Measurements from ENCODE around the gene OSBPL8. TPM values are rescaled to one million over a fixed set of nuclear protein-coding genes. Genes with fewer than 3 reads are reported as not detected.
"Not testable (repeated sequence)": the region's sequence is repeated elsewhere in the genome, so short reads cannot be mapped to it uniquely, and the experiment has no call there.

OSBPL8 gene
- total and polyA plus RNA-seq, 2 experiments from 2014 or later = 78.0 to 124 TPM

DNA sequence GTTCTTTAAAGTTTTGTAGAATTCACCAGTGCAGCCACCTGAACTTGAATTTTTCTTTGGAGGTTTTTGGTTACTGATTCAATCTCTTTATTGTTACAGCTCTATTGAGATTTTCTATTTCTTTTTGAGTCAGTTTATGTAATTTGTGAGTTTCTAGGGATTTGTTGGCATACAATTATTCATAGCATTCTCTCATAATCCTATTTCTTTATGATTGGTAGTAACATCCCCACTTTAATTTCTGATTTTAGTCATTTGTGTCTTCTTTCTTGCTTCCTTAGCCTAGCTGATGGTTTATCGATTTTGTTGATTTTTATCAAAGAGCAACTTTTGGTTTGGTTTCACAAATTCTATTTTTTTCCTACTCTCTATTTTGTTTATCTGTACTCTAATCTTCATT lies 193.4 kb downstream of the OSBPL8 start:
- peaks cover 4% of the 10 kb centered on the region for H3K27me3 Mint-ChIP-seq (ENCODE audit: insufficient read depth, low read depth, poor library complexity)
- Histone ChIP-seq H3K36me3 (ENCODE audit: insufficient read depth) (peaks cover 16% of the 10 kb centered on the region; the same call in 1 of the 2 replicates), H3F3A (replicated peaks; ENCODE audit: low read depth) (no peaks in the 10 kb centered on the region), H3K79me2 (replicated peaks; ENCODE audit: insufficient read depth) (0 out of 2 replicates have a peak, but pooled peaks cover 3% of the 10 kb centered on the region), H2AFZ (no peak overlapping the region), H3K27me3 (ENCODE audit: insufficient read depth) (no peaks in the 10 kb centered on the region), H3K9me2 (ENCODE audit: insufficient read depth) (no peaks in the 10 kb centered on the region; the same call in 1 of the 2 replicates), H3K4me2 (no peak overlapping the region), H3K4me1 (ENCODE audit: insufficient read depth) (no peaks in the 10 kb centered on the region), H3K27ac (ENCODE audit: low read depth) (no peak overlapping the region), H4K20me1 (replicated peaks; ENCODE audit: insufficient read depth) (no peaks in the 10 kb centered on the region), H3K4me3 (no peak overlapping the region)
- peaks cover 40% of the 10 kb centered on the region for H3K36me3 Mint-ChIP-seq (ENCODE audit: low read depth)
- TF ChIP-seq, protein P1, sequence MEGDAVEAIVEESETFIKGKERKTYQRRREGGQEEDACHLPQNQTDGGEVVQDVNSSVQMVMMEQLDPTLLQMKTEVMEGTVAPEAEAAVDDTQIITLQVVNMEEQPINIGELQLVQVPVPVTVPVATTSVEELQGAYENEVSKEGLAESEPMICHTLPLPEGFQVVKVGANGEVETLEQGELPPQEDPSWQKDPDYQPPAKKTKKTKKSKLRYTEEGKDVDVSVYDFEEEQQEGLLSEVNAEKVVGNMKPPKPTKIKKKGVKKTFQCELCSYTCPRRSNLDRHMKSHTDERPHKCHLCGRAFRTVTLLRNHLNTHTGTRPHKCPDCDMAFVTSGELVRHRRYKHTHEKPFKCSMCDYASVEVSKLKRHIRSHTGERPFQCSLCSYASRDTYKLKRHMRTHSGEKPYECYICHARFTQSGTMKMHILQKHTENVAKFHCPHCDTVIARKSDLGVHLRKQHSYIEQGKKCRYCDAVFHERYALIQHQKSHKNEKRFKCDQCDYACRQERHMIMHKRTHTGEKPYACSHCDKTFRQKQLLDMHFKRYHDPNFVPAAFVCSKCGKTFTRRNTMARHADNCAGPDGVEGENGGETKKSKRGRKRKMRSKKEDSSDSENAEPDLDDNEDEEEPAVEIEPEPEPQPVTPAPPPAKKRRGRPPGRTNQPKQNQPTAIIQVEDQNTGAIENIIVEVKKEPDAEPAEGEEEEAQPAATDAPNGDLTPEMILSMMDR (conservative IDR thresholded peaks at IDR 0.05; ENCODE audit: low read depth in 2 of 2) = no peak
- no peak for TF ChIP-seq EZH2 (IDR thresholded peaks at IDR 0.05; ENCODE audit: low read depth, unreplicated experiment)
- ATAC-seq (no peak), DNase-seq (ENCODE audit: low spot score) (no peak)
- no peak overlapping the region for H3K27ac Mint-ChIP-seq
- peaks cover 3% of the 10 kb centered on the region; the same call in 1 of the 3 replicates for H3K9me3 Mint-ChIP-seq
- no peak overlapping the region for H3K4me3 Mint-ChIP-seq
- H3K4me1 Mint-ChIP-seq = no peaks in the 10 kb centered on the region

DNA sequence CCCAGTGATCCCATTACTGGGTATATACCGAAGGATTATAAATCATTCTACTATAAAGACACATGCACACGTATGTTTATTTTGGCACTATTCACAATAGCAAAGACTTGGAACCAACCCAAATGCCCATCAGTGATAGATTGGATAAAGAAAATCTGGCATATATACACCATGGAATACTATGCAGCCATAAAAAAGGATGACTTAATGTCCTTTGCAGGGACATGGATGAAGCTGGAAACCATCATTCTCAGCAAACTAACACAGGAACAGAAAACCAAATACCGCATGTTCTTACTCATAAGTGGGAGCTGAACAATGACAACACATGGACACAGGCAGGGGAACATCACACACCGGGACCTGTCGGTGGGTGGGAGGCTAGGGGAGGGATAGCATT lies 195.4 kb downstream of the OSBPL8 start:
- not testable (repeated sequence) for H3K27me3 Mint-ChIP-seq (ENCODE audit: insufficient read depth, low read depth, poor library complexity); H3K4me3 Mint-ChIP-seq; ATAC-seq; H4K20me1 ChIP-seq (replicated peaks; ENCODE audit: insufficient read depth); H3K27ac Mint-ChIP-seq; H3K9me2 ChIP-seq (ENCODE audit: insufficient read depth); H3K4me1 ChIP-seq (ENCODE audit: insufficient read depth); H2AFZ ChIP-seq; H3K9me3 Mint-ChIP-seq; H3K27me3 ChIP-seq (ENCODE audit: insufficient read depth); DNase-seq (ENCODE audit: low spot score); H3K79me2 ChIP-seq (replicated peaks; ENCODE audit: insufficient read depth); H3K4me1 Mint-ChIP-seq; H3F3A ChIP-seq (replicated peaks; ENCODE audit: low read depth); H3K27ac ChIP-seq (ENCODE audit: low read depth); H3K4me2 ChIP-seq; H3K4me3 ChIP-seq
- peaks cover 10% of the 10 kb centered on the region; the same call in 1 of the 2 replicates for H3K36me3 ChIP-seq (ENCODE audit: insufficient read depth)
- peaks cover 40% of the 10 kb centered on the region for H3K36me3 Mint-ChIP-seq (ENCODE audit: low read depth)

DNA sequence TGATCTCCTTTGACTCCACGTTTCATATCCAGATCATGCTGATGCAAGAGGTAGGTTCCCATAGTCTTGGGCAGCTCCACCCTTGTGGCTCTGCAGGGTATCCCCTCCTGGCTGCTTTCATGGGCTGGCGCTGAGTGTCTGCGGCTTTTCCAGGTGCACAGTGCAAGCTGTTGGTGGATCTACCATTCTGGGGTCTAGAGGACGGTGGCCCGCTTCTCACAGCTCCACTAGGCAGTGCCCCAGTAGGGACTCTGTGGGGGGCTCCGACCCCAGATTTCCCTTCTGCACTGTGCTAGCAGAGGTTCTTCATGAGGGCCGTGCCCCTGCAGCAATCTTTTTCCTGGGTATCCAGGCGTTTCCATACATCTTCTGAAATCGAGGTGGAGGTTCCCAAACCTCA lies 199.3 kb downstream of the OSBPL8 start:
- no peaks in the 10 kb centered on the region; the same call in 1 of the 2 replicates for H3K9me2 ChIP-seq (ENCODE audit: insufficient read depth)
- no peak overlapping the region for H3K27ac Mint-ChIP-seq
- H3F3A ChIP-seq (replicated peaks; ENCODE audit: low read depth) = no peaks in the 10 kb centered on the region
- no peaks in the 10 kb centered on the region for H3K4me1 Mint-ChIP-seq
- no peaks in the 10 kb centered on the region for H3K27me3 Mint-ChIP-seq (ENCODE audit: insufficient read depth, low read depth, poor library complexity)
- no peaks in the 10 kb centered on the region for H3K27me3 ChIP-seq (ENCODE audit: insufficient read depth)
- H3K4me3 Mint-ChIP-seq = no peak overlapping the region
- H4K20me1 ChIP-seq (replicated peaks; ENCODE audit: insufficient read depth) = no peaks in the 10 kb centered on the region
- no peak for ATAC-seq
- no peak for DNase-seq (ENCODE audit: low spot score)
- 0 out of 2 replicates have a peak, but pooled peaks cover 3% of the 10 kb centered on the region for H3K79me2 ChIP-seq (replicated peaks; ENCODE audit: insufficient read depth)
- H3K4me1 ChIP-seq (ENCODE audit: insufficient read depth) = no peaks in the 10 kb centered on the region
- H3K9me3 Mint-ChIP-seq = peaks cover 3% of the 10 kb centered on the region; the same call in 1 of the 3 replicates
- H3K27ac ChIP-seq (ENCODE audit: low read depth) = no peak overlapping the region
- no peak overlapping the region for H3K4me2 ChIP-seq
- H3K4me3 ChIP-seq = no peak overlapping the region
- no peaks in the 10 kb centered on the region for H3K36me3 ChIP-seq (ENCODE audit: insufficient read depth)
- H2AFZ ChIP-seq = no peak overlapping the region
- TF ChIP-seq EZH2phosphoT487 (IDR thresholded peaks at IDR 0.05; ENCODE audit: unreplicated experiment) = no peak
- peaks cover 26% of the 10 kb centered on the region for H3K36me3 Mint-ChIP-seq (ENCODE audit: low read depth)

Data from GM23338 (cell line).